Peyer's patch (tissue), 4 donors: ENCODE data around the gene EXOC3L4.

ENCODE experiments used
- POLR2A ChIP-seq, 2 donors: fragments of 450-650 bp; IDR thresholded peaks; one replicate each; pipeline ENCODE4 v1.5.1; 2017; ENCODE audit warnings: antibody characterized with exemption in 2 of 2, mild to moderate bottlenecking in 2 of 2, moderate library complexity in 2 of 2
- TF ChIP-seq, protein P1 (sequence below), 6 experiments: fragments of 450-650 bp in 4 of 6; fragments of 200-600 bp in 2 of 6; sonication (generic) in 1 of 6; IDR thresholded peaks; one replicate each; pipeline ENCODE4 v1.5.1; 2017 to 2019; ENCODE audit warnings: antibody characterized with exemption in 6 of 6, mild to moderate bottlenecking in 3 of 6, moderate library complexity in 1 of 6

GRCh38 chr14:103132381-103133209 is 38.1 kb downstream of the EXOC3L4 start:
- TF ChIP-seq, protein P1, sequence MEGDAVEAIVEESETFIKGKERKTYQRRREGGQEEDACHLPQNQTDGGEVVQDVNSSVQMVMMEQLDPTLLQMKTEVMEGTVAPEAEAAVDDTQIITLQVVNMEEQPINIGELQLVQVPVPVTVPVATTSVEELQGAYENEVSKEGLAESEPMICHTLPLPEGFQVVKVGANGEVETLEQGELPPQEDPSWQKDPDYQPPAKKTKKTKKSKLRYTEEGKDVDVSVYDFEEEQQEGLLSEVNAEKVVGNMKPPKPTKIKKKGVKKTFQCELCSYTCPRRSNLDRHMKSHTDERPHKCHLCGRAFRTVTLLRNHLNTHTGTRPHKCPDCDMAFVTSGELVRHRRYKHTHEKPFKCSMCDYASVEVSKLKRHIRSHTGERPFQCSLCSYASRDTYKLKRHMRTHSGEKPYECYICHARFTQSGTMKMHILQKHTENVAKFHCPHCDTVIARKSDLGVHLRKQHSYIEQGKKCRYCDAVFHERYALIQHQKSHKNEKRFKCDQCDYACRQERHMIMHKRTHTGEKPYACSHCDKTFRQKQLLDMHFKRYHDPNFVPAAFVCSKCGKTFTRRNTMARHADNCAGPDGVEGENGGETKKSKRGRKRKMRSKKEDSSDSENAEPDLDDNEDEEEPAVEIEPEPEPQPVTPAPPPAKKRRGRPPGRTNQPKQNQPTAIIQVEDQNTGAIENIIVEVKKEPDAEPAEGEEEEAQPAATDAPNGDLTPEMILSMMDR (IDR thresholded peaks at IDR 0.05), result no peak
- TF ChIP-seq POLR2A (IDR thresholded peaks at IDR 0.05), result no peak
